IPS-NIHi7 (cell line): ENCODE data around the gene FOXM1.

Source experiments
- DNase-seq: peaks from one replicate; pipeline ENCODE4 v3.0.0; 2012; ENCODE audit warnings: mixed read lengths; ENCODE audit errors: extremely low spot score

Gene FOXM1

DNA sequence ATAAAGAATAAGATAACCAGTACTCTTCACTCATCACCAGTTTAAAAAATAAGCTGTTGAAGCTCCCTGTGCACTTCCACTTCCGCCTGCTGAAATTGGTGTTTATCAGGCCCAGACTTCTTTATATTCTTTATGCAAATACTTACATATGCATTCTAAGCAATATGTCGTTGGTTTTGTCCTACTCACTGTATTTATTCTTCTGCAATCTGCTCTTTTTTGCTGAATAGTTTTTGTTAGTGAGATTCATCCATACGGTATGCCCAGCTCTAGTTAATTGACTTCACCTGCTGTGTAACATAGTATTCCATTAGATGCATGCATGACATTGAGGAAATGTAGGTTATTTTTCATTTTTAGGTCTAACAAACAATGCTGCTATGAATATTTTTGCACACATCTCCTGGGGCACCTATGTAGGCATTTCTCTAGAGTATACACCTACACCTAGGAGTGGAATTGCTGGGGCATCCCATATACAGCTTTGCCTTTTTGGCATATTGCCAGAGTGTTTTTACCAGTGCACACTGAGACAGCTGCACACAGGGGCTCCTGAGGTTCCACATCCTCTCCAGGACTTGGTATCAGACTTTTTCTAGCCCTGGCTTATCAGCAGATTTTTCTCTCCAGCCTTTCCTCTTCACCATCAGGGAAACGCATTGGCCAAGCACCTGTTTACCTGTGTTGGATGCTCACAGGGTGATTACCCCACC lies 41.1 kb downstream of the FOXM1 start:
- no peak for DNase-seq

- peak; percentile 62 for DNase-seq
These were observed 42.1 kb downstream of the FOXM1 start, which contains the start of gene NRIP2 for GRCh38 chr12:2834581-2835491. Gene NRIP2, minus strand, starts transcription at chr12:2835035. Its CDS starts 52 bp downstream, at chr12:2834983.

DNA sequence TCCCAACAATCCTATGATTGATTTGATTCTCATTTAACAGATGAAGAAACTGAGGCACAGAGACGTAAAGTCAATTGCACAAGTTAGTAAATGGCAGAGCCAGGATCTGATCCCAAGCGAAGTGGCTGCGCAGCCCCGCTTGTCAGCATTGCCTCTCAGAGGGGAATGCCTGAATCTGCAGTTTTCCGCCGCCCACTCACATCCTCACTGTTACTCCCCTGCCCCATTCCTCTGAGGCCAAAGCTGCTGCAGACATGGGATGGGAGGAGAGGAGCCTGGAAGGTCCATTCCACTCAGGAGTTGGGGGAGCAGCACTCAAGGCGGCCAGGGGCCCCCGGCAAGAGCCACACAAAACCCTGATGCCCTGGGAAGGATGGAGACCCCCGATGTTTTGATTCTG lies 43.2 kb downstream of the FOXM1 start:
- DNase-seq = peak; percentile 57

GRCh38 chr12:2833327-2833726 lies 43.6 kb downstream of the FOXM1 start:
- no peak for DNase-seq

DNA sequence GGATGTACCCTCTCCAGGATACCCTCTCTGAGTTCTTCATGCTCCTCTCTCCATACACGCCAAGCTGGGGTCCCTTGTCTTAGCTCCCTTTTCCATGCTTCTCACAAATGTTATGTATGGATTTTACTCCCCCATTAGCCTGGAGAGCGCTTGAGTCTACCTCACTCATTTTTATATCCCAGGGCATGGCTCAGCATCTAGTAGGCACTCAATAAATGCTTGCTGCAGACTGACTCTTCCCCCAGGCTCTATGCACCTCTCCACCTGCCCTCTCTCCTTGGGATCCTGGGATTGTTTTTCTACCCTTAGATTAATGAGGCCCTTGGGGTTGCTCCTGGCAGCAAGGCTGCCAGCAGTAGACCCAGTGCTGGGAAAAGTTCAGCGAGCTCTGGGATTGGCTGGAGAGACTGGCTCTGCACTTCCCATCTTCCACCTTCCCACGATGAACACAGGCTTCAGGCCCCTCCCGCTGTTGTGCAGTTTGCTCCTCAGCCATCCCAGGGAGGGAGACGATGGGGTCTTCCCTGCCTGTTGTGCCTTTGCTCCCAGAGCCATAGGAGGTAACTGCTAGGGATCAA lies 44.3 kb downstream of the FOXM1 start:
- DNase-seq = no peak

- no peak for DNase-seq
These were observed 47.7 kb downstream of the FOXM1 start for GRCh38 chr12:2829275-2829674.

DNA sequence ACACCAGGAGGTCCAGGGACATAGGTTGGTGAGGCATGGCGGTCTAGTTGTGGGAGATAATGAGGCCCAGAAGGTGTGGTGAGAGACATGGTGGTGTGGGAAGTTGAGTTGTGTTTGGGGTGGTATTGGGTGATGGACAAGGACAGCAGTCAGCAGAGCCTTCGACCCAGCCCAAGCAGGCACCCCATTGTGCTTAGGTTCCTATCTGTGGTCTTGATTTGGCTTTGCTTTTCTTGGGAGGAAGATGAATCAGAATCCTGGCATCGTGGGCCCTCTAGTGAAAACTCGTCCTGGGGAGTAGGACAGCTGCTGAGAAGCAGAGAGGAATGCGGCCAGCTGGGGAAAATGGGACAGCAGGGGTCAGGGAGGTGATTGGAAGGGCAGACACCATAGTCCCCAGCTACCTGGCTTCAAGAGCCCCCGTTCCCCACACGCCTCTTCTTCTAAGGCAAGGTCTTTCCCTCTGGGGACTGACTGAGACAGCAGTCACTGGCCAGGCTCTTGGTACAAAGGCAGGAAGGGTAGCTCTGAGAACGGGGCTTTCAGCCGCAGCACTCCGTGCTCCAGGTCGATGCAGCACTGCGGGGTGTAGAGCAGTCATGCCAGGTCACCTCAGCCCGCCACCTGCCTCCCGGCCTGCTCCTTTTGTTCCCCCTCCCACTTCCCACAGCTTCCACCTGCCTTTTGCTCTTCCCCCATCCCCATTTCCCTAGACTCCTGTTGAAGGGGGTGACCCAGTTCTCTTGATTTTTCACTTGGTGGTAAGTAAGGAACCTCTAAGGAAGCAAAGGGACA lies 50.1 kb downstream of the FOXM1 start:
- no peak for DNase-seq

- DNase-seq = no peak
These were observed 50.9 kb downstream of the FOXM1 start for GRCh38 chr12:2826036-2826435.

DNA sequence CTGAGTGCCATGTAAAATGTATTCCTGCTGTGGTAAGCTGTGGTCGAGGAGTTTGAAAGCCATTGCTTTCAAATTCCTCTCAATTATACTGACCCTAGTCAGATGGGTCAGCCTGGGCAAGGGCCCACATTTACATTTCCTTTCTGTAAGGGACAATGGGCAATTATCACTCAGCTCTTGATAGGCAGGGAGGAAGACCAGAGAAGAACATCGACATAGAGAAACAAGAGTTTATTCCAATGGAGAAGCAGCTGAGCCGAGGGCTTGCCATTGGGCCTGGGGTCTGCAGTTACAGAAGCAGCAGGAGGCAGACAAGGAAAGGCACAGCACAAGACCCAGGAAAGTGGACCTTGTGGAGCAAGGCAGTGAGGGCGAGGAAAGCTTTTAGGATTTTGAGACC lies 51.8 kb downstream of the FOXM1 start:
- peak; percentile 32 for DNase-seq

DNA sequence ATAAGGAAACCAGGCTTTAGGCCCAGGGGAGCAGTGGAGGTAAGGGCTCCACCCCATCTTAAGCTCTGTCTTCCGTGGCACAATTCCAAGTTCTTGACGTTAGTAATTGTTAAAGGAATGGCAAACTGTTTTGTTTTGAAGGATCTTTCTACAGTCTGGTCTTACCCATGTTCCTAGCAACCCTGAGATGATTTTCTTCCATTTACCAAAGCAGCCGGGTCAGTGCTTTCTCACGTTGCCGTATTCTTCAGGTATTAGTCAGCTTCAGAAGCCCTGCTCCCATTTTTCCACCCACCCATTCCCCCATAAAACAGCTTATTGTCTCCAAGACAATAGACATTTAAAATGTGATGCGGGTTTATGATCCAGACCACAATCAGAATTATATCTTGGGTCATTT lies 52.4 kb downstream of the FOXM1 start:
- DNase-seq = no peak

- DNase-seq = no peak
These were observed 53.5 kb downstream of the FOXM1 start for GRCh38 chr12:2823483-2823882.

DNA sequence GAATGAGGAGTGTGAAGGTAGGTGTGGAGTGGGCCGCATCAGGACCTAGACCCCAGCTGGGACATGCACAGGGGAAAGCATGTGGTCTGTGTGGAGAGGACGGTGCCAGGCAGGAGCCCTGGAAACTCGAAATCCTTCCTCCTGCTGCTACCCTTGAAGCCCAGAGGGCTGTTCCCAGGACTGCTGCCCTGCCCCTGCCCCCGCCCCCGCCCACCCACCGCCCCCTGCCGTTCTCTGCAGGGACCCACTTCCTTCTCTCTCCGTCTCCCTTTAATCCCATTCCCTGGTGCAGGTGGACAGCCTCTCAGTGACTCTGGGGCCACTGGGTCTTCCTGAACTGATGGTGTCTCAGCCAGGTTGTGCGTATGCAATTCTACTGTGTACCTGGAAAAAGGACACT lies 56.5 kb downstream of the FOXM1 start:
- DNase-seq = peak; percentile 47

GRCh38 chr12:2819810-2820209 lies 57.2 kb downstream of the FOXM1 start:
- DNase-seq = no peak

DNA sequence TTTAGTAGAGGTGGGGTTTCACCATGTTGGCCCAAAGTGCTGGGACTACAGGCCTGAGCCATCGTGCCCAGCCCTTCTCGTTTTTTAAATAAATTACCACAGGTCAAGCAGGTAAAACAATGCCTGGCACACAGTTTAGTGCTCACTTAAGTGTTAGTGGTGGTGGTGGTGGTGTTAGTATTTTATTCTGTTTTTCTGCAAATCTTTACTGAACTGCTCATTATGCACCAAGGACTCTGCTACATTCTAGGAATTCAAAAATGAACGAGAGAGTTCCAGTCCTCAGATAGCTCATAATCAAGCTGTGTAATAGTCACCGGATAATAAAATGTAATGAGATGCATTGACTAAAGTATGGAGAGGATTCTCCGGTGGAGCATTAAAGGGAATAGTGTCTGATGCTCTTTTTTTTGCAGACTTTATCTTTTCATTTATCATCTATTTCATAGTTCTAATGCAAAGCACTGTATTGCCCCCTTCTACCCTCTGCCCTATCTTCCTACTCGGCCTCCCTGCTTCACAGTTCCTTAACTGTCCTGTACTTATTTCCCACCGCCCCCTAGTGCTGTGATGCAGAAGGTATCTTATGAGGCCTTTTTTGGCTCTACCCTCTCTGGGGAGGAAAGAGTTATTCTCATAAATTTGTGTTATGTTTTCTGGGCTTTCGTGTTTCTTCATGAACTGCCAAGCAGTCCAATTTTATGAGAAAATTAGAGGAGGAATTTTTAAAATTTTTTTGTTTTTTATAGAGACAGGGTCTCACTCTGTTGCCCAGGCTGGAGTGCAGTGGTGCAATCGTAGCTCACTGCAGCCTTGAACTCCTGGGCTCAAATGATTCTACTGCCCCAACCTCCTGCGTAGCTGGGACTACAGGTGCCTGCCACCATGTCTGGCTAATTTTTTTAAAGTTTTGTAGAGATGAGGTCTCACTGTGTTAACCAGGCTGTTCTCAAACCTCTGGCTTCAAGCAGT lies 63.5 kb downstream of the FOXM1 start:
- DNase-seq = peak; percentile 71

- peak; percentile 98 for DNase-seq
These were observed 64.4 kb downstream of the FOXM1 start, which contains the start of gene ITFG2 for GRCh38 chr12:2812290-2813213. Gene ITFG2, plus strand, starts transcription at chr12:2812668. Its CDS starts 93 bp downstream, at chr12:2812761.

GRCh38 chr12:2811801-2812200 lies 65.2 kb downstream of the FOXM1 start:
- DNase-seq = no peak
